Activated CD8-positive, alpha-beta memory T cell treated with anti-CD3 and anti-CD28 coated beads, Interleukin-2, amount 50 U/mL, for 1 hour (primary cell): ENCODE results near the gene LDHD.
"Not testable (repeated sequence)": the region's sequence is repeated elsewhere in the genome, so short reads cannot be mapped to it uniquely, and the experiment has no call there.

Experiments
- DNase-seq: peaks from one replicate; pipeline ENCODE4 v3.0.0-alpha.2; 2020; ENCODE audit errors: extremely low read depth

Gene LDHD

GRCh38 chr16:75099738-75100602 lies 16.6 kb downstream of the LDHD start:
- no peak for DNase-seq

GRCh38 chr16:75099075-75099667 lies 17.4 kb downstream of the LDHD start:
- no peak for DNase-seq

- DNase-seq, result peak; percentile 40
These were observed 18.4 kb downstream of the LDHD start for GRCh38 chr16:75097941-75098901.

GRCh38 chr16:75097191-75097761 lies 19.3 kb downstream of the LDHD start:
- no peak for DNase-seq

- no peak for DNase-seq
These were observed 19.9 kb downstream of the LDHD start for GRCh38 chr16:75096656-75097055.

- DNase-seq, result no peak
These were observed 21.4 kb downstream of the LDHD start for GRCh38 chr16:75095204-75095621.

- DNase-seq, result no peak
These were observed 22.7 kb downstream of the LDHD start for GRCh38 chr16:75093598-75094540.

- DNase-seq, result no peak
These were observed 23.8 kb downstream of the LDHD start for GRCh38 chr16:75092777-75093176.

- DNase-seq, result not testable (repeated sequence)
These were observed 25.0 kb downstream of the LDHD start for GRCh38 chr16:75091619-75092018.

GRCh38 chr16:75090899-75091298 lies 25.7 kb downstream of the LDHD start:
- not testable (repeated sequence) for DNase-seq

- no peak for DNase-seq
These were observed 26.9 kb downstream of the LDHD start for GRCh38 chr16:75089486-75090202.

GRCh38 chr16:75088934-75089333 lies 27.6 kb downstream of the LDHD start:
- DNase-seq, result no peak

- DNase-seq, result no peak
These were observed 28.4 kb downstream of the LDHD start for GRCh38 chr16:75088216-75088615.

- DNase-seq, result no peak
These were observed 29.1 kb downstream of the LDHD start for GRCh38 chr16:75087375-75087979.

GRCh38 chr16:75086688-75087374 lies 29.7 kb downstream of the LDHD start:
- no peak for DNase-seq

GRCh38 chr16:75086281-75086680 lies 30.3 kb downstream of the LDHD start:
- no peak for DNase-seq

GRCh38 chr16:75085556-75085955 lies 31.0 kb downstream of the LDHD start:
- DNase-seq, result no peak

- DNase-seq, result no peak
These were observed 32.8 kb downstream of the LDHD start for GRCh38 chr16:75083813-75084212.
